Osteocyte (in vitro differentiated cells): ENCODE results near the gene CLIC6. TPM values are rescaled to one million over a fixed set of nuclear protein-coding genes. Genes with fewer than 3 reads are reported as not detected.

Experiments
- DNase-seq: peaks from one replicate; pipeline ENCODE4 v3.0.0; 2021; ENCODE audit warnings: mixed read lengths; ENCODE audit not compliant: unreplicated experiment; ENCODE audit errors: extremely low spot score
- H3K27ac Mint-ChIP-seq: one replicate; pipeline ENCODE4 v1.8.0; 2021; ENCODE audit warnings: mild to moderate bottlenecking, mixed read lengths; ENCODE audit not compliant: unreplicated experiment
- H3K27me3 Mint-ChIP-seq: one replicate; pipeline ENCODE4 v1.8.0; 2021; ENCODE audit warnings: mixed read lengths; ENCODE audit not compliant: unreplicated experiment
- H3K36me3 Mint-ChIP-seq: one replicate; pipeline ENCODE4 v1.8.0; 2021; ENCODE audit warnings: mixed read lengths; ENCODE audit not compliant: unreplicated experiment
- H3K4me1 Mint-ChIP-seq: one replicate; pipeline ENCODE4 v1.8.0; 2021; ENCODE audit warnings: mixed read lengths; ENCODE audit not compliant: unreplicated experiment
- H3K4me3 Mint-ChIP-seq: one replicate; pipeline ENCODE4 v1.8.0; 2021; ENCODE audit warnings: mild to moderate bottlenecking, moderate library complexity, mixed read lengths; ENCODE audit not compliant: unreplicated experiment
- H3K9me3 Mint-ChIP-seq: one replicate; pipeline ENCODE4 v1.8.0; 2021; ENCODE audit warnings: mixed read lengths; ENCODE audit not compliant: unreplicated experiment
- CTCF ChIP-seq: fragments of 200-600 bp; sonication (generic); IDR thresholded peaks from 2 replicates; pipeline ENCODE4 v1.5.0; 2021; ENCODE audit warnings: antibody characterized with exemption, mild to moderate bottlenecking, moderate library complexity
- total RNA-seq: library from RNA; stranded (reverse); gene quantifications from 2 replicates; pipeline ENCODE4 v1.2.1, GENCODE V29; 2021

The CLIC6 gene
- total RNA-seq, 1 donor from 2014 or later: 0.40 TPM

DNA sequence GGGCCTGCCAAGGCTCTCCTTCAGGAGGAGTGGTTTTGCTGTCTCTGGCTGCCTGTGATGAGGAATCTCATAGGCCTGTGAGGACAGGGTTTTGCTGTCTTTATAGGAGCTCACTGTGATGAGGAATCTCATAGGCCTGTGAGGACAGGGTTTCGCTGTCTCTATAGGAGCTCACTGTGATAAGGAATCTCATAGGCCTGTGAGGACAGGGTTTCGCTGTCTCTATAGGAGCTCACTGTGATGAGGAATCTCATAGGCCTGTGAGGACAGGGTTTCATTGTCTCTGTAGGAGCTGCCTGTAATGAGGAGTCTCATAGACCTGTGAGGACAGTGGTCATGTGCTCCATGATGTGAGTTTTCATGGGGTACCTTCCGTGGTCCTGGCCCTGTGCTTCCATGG, 29.0 kb downstream of the CLIC6 start:
- peaks cover 8% of the 10 kb centered on the region for H3K27me3 Mint-ChIP-seq
- H3K9me3 Mint-ChIP-seq: peaks cover 6% of the 10 kb centered on the region
- no peak overlapping the region for H3K4me3 Mint-ChIP-seq
- no peak for DNase-seq
- no peak for TF ChIP-seq CTCF
- H3K4me1 Mint-ChIP-seq: peaks cover under 1% of the 10 kb centered on the region
- no peaks in the 10 kb centered on the region for H3K36me3 Mint-ChIP-seq
- H3K27ac Mint-ChIP-seq: no peak overlapping the region

- Mint-ChIP-seq H3K9me3 (peaks cover 6% of the 10 kb centered on the region), H3K36me3 (no peaks in the 10 kb centered on the region), H3K4me3 (no peak overlapping the region), H3K27me3 (peaks cover 9% of the 10 kb centered on the region), H3K4me1 (peaks cover 2% of the 10 kb centered on the region), H3K27ac (no peak overlapping the region)
- no peak for TF ChIP-seq CTCF
- no peak for DNase-seq
Observed at GRCh38 chr21:34698270-34699015, 29.6 kb downstream of the CLIC6 start.

DNA sequence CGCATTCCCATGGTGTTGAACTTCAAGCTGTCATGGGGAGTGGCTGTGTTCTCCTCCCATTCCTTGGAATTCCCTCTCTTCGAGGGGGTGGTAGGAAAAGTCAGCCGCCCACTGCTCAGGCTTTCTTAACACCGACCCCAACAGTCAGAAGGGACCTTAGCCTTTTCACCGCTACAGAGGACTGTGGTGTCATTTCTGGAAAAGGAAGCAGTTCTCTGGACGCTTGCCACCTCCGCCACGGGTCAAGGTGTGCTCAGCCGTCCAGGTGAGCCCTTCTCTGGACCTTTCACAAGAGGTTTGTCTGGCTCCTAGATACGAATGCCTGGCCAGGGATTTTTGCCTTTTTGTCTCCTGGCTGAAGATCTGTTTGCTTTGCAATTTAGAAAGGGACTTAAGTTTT, 31.8 kb downstream of the CLIC6 start:
- no peak for TF ChIP-seq CTCF
- peaks cover 2% of the 10 kb centered on the region for H3K4me1 Mint-ChIP-seq
- no peaks in the 10 kb centered on the region for H3K9me3 Mint-ChIP-seq
- no peak overlapping the region for H3K27ac Mint-ChIP-seq
- no peaks in the 10 kb centered on the region for H3K36me3 Mint-ChIP-seq
- H3K4me3 Mint-ChIP-seq: no peak overlapping the region
- H3K27me3 Mint-ChIP-seq: peaks cover 17% of the 10 kb centered on the region
- DNase-seq: no peak

DNA sequence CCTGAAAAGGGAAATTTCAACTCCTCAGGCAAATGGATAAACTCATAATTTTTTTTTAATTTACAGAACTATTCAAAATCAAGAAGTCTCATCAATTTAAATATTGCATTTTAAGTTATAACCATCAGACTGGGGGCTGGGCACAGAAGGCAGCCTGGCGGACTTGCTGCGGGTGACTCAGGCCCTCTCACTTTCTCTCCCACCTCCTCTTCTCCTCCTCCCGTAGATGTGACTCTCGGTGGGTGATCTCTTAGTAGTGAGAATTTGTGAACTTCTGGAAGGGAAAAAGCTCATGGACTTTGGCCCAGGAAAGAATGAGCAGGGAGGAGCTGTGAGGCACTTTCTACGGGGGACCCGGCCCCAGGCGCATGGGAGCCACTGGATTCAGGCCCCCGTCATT, 32.9 kb downstream of the CLIC6 start:
- Mint-ChIP-seq H3K4me3 (no peak overlapping the region), H3K4me1 (peaks cover 2% of the 10 kb centered on the region), H3K27ac (no peak overlapping the region), H3K36me3 (no peaks in the 10 kb centered on the region), H3K27me3 (peaks cover 19% of the 10 kb centered on the region), H3K9me3 (no peaks in the 10 kb centered on the region)
- no peak for DNase-seq
- TF ChIP-seq CTCF: no peak

DNA sequence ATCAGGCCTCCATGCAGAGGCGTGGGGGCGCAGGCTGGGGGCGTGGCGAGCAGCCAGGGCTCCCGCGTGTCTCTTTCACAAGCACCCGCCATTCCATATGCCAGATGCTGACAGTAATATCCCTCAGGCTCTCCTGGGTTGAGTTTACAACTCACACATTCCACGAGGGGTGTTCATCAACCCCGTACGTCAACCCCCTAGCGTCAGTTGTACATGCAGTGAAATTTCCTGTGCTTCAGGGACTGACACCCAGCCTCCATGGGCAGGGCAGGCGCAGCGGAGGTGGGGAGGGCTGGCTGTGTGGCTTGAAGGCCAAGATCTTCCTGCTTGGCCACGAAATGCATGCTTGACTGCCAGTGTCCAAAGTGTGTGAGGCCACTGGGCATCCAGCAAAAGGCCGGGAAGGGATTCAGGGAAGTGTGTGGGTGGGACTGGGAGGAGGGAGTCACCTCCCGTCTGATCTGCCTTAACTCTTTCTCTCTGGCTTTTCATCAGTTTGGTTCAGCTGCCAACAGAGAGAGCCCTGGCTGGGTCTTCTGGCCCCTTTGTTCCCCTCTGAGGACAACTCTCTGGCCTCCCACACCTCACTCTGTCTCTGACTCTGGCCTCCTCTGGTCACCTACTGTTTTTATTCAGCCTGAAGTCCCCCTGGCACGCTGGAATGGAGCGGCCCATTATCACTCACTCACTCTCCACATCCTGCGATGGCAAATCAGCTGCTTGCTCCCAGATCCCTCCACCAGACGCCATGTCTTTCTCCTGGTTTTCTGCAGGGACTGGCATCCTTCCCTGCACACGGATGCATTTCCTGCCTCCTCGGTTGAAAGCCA, 33.8 kb downstream of the CLIC6 start:
- Mint-ChIP-seq H3K4me3 (no peak overlapping the region), H3K9me3 (no peaks in the 10 kb centered on the region), H3K27ac (no peak overlapping the region), H3K27me3 (peaks cover 19% of the 10 kb centered on the region), H3K4me1 (peaks cover 2% of the 10 kb centered on the region), H3K36me3 (no peaks in the 10 kb centered on the region)
- no peak for DNase-seq
- no peak for TF ChIP-seq CTCF
